Measurements from ENCODE around the gene VAPB. TPM values are rescaled to one million over a fixed set of nuclear protein-coding genes. Genes with fewer than 3 reads are reported as not detected.

Gene VAPB
- polyA plus RNA-seq, 1 donor from 2014 or later, result 32.5 TPM

DNA sequence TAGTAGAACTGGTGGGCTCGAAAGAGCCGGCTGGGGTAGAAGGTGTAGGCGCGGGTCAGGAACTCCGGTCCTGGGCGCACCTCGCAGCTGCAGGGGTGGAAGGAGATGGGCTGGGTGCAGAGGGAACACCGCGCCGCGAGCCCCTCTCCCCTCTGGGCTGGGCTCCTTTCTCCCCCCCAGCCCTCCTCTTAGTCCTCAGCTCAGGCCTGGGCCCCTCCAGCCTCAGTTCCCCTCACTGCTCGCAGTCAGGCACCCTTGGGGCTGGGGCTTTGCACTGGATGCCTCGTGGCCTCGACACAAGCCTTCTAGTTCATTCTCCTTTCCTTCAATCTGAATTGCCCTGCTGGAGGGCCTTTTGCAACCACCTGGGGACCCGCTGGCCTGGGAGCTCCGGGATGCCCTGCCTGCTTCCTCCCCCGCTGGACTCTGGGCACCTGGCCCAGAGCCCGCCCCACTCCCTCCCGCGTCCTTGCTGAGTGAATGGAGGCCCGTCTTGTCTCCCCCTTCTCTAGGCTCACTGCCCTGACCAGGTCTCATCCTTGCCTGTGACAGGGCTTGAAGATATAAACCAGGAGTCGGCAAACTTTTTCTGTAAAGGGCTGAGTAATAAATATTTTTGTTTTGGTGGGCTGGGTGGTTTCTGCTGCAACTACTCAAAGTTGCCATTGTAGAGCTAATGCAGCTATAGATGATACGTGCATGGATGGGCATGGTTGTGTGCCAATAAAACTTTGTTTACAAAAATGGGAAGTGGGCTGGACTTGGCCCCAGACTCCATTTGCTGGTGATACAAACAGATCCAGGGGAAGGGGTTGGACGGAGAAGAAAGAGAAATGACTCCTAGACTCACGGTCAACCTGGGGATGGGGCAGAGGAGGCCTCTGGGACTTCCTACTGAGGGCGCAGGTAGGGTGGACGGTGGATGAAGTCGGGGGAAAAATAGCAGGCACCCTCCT lies 78.8 kb downstream of the VAPB start:
- no peaks in the 10 kb centered on the region for H3K9me3 ChIP-seq (ENCODE audit: low read length)

DNA sequence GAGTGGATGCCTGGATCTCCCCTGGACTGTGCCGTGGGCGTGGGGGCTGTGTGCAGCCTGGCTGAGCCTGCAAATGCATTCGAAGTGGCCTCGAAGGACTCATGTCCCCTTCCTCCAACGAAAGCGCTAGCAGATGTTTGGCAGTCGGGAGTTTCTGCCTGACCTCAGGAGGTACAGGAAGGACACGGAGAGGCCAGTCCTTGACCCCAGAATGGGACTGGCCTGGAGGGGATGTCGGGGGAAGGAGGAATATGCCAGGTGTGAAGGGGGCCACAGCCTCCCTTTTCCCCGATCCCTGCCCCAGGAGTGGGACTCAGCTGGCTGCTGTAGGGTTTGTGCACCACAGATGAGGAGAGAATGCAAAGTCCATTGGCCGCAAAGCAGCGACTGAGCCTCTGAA lies 80.6 kb downstream of the VAPB start:
- Histone ChIP-seq H3K27me3 (ENCODE audit: insufficient read depth, low read depth, low read length) (no peaks in the 10 kb centered on the region), H3K36me3 (ENCODE audit: insufficient read depth, low read length) (no peaks in the 10 kb centered on the region), H3K27ac (ENCODE audit: low read length) (no peak overlapping the region), H3K79me2 (replicated peaks; ENCODE audit: insufficient read depth, low read length) (no peaks in the 10 kb centered on the region), H2AFZ (ENCODE audit: low read depth, low read length) (no peak overlapping the region), H3K9me2 (ENCODE audit: insufficient read depth, low read length) (no peaks in the 10 kb centered on the region), H3K4me3 (ENCODE audit: low read length) (no peak overlapping the region), H3K9me3 (ENCODE audit: low read length) (no peaks in the 10 kb centered on the region), H4K20me1 (ENCODE audit: insufficient read depth) (no peaks in the 10 kb centered on the region), H3F3A (ENCODE audit: insufficient read depth, low read length, poor library complexity, severe bottlenecking) (no peaks in the 10 kb centered on the region), H3K9ac (ENCODE audit: low read length) (no peak overlapping the region), H3K4me2 (ENCODE audit: low read length) (no peak overlapping the region)
- TF ChIP-seq POLR2AphosphoS5 (IDR thresholded peaks at IDR 0.05) (no peak), SMC3 (conservative IDR thresholded peaks at IDR 0.05; ENCODE audit: poor library complexity) (no peak), TAF1 (IDR thresholded peaks at IDR 0.05; ENCODE audit: low read depth) (no peak), EZH2 (IDR thresholded peaks at IDR 0.05; ENCODE audit: borderline replicate concordance, insufficient read depth, low read length, poor library complexity, severe bottlenecking) (no peak), MXI1 (conservative IDR thresholded peaks at IDR 0.05; ENCODE audit: poor library complexity, severe bottlenecking) (no peak), RAD21 (conservative IDR thresholded peaks at IDR 0.05) (no peak), EP300 (conservative IDR thresholded peaks at IDR 0.05; ENCODE audit: poor library complexity, severe bottlenecking) (no peak)
- TF ChIP-seq, protein P1, sequence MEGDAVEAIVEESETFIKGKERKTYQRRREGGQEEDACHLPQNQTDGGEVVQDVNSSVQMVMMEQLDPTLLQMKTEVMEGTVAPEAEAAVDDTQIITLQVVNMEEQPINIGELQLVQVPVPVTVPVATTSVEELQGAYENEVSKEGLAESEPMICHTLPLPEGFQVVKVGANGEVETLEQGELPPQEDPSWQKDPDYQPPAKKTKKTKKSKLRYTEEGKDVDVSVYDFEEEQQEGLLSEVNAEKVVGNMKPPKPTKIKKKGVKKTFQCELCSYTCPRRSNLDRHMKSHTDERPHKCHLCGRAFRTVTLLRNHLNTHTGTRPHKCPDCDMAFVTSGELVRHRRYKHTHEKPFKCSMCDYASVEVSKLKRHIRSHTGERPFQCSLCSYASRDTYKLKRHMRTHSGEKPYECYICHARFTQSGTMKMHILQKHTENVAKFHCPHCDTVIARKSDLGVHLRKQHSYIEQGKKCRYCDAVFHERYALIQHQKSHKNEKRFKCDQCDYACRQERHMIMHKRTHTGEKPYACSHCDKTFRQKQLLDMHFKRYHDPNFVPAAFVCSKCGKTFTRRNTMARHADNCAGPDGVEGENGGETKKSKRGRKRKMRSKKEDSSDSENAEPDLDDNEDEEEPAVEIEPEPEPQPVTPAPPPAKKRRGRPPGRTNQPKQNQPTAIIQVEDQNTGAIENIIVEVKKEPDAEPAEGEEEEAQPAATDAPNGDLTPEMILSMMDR (IDR thresholded peaks at IDR 0.05; ENCODE audit: poor library complexity, severe bottlenecking), result no peak
- TF ChIP-seq, protein P2, sequence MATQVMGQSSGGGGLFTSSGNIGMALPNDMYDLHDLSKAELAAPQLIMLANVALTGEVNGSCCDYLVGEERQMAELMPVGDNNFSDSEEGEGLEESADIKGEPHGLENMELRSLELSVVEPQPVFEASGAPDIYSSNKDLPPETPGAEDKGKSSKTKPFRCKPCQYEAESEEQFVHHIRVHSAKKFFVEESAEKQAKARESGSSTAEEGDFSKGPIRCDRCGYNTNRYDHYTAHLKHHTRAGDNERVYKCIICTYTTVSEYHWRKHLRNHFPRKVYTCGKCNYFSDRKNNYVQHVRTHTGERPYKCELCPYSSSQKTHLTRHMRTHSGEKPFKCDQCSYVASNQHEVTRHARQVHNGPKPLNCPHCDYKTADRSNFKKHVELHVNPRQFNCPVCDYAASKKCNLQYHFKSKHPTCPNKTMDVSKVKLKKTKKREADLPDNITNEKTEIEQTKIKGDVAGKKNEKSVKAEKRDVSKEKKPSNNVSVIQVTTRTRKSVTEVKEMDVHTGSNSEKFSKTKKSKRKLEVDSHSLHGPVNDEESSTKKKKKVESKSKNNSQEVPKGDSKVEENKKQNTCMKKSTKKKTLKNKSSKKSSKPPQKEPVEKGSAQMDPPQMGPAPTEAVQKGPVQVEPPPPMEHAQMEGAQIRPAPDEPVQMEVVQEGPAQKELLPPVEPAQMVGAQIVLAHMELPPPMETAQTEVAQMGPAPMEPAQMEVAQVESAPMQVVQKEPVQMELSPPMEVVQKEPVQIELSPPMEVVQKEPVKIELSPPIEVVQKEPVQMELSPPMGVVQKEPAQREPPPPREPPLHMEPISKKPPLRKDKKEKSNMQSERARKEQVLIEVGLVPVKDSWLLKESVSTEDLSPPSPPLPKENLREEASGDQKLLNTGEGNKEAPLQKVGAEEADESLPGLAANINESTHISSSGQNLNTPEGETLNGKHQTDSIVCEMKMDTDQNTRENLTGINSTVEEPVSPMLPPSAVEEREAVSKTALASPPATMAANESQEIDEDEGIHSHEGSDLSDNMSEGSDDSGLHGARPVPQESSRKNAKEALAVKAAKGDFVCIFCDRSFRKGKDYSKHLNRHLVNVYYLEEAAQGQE (IDR thresholded peaks at IDR 0.05; ENCODE audit: borderline replicate concordance), result no peak

More for the DNA sequence above, 78.8 kb downstream of the VAPB start:
- TF ChIP-seq RAD21 (conservative IDR thresholded peaks at IDR 0.05) (no peak), TAF1 (IDR thresholded peaks at IDR 0.05; ENCODE audit: low read depth) (no peak), EZH2 (IDR thresholded peaks at IDR 0.05; ENCODE audit: borderline replicate concordance, insufficient read depth, low read length, poor library complexity, severe bottlenecking) (no peak), MXI1 (conservative IDR thresholded peaks at IDR 0.05; ENCODE audit: poor library complexity, severe bottlenecking) (no peak), EP300 (conservative IDR thresholded peaks at IDR 0.05; ENCODE audit: poor library complexity, severe bottlenecking) (no peak), SMC3 (conservative IDR thresholded peaks at IDR 0.05; ENCODE audit: poor library complexity) (no peak), POLR2AphosphoS5 (IDR thresholded peaks at IDR 0.05) (no peak)
- TF ChIP-seq, protein P1 (IDR thresholded peaks at IDR 0.05; ENCODE audit: poor library complexity, severe bottlenecking), result no peak
- TF ChIP-seq, protein P2 (IDR thresholded peaks at IDR 0.05; ENCODE audit: borderline replicate concordance), result no peak
- Histone ChIP-seq H3K27me3 (ENCODE audit: insufficient read depth, low read depth, low read length) (no peaks in the 10 kb centered on the region), H3K36me3 (ENCODE audit: insufficient read depth, low read length) (no peaks in the 10 kb centered on the region), H3K9ac (ENCODE audit: low read length) (no peak overlapping the region), H3K9me2 (ENCODE audit: insufficient read depth, low read length) (no peaks in the 10 kb centered on the region), H2AFZ (ENCODE audit: low read depth, low read length) (no peak overlapping the region), H3K27ac (ENCODE audit: low read length) (no peak overlapping the region), H3K4me2 (ENCODE audit: low read length) (no peak overlapping the region), H3K4me3 (ENCODE audit: low read length) (no peak overlapping the region), H3F3A (ENCODE audit: insufficient read depth, low read length, poor library complexity, severe bottlenecking) (no peaks in the 10 kb centered on the region), H4K20me1 (ENCODE audit: insufficient read depth) (no peaks in the 10 kb centered on the region), H3K79me2 (replicated peaks; ENCODE audit: insufficient read depth, low read length) (no peaks in the 10 kb centered on the region)

Measured in neural cell (in vitro differentiated cells).